Stomach smooth muscle (tissue), 2 donors: ENCODE data around the gene DNLZ.

Source experiments
- H3K27ac ChIP-seq: one replicate; pipeline ENCODE4 v1.7.0; 2013; ENCODE audit warnings: mild to moderate bottlenecking, low read length, inconsistent platforms
- H3K27me3 ChIP-seq, 2 donors: one replicate each; pipeline ENCODE4 v1.7.0; 2013; ENCODE audit warnings: low read length in 2 of 2; ENCODE audit not compliant: insufficient read depth in 2 of 2, control insufficient read depth in 1 of 2
- H3K36me3 ChIP-seq, 2 donors: one replicate each; pipeline ENCODE4 v1.7.0; 2013; ENCODE audit warnings: low read length in 2 of 2; ENCODE audit not compliant: control insufficient read depth in 2 of 2, insufficient read depth in 2 of 2
- H3K4me1 ChIP-seq: one replicate; pipeline ENCODE4 v1.7.0; 2013; ENCODE audit warnings: low read length; ENCODE audit not compliant: control insufficient read depth, insufficient read depth
- H3K4me3 ChIP-seq, 2 donors: one replicate each; pipeline ENCODE4 v1.7.0; 2013; ENCODE audit warnings: low read length in 2 of 2
- H3K9ac ChIP-seq, 2 donors: one replicate each; pipeline ENCODE4 v1.7.0; 2013; ENCODE audit warnings: low read length in 2 of 2, mild to moderate bottlenecking in 1 of 2
- H3K9me3 ChIP-seq, 2 donors: one replicate each; pipeline ENCODE4 v1.7.0; 2013; ENCODE audit warnings: low read length in 2 of 2; ENCODE audit not compliant: control insufficient read depth in 2 of 2
- donor health status: healthy.
- donor health status: Pancreatic carcinoma.

DNLZ gene

DNA sequence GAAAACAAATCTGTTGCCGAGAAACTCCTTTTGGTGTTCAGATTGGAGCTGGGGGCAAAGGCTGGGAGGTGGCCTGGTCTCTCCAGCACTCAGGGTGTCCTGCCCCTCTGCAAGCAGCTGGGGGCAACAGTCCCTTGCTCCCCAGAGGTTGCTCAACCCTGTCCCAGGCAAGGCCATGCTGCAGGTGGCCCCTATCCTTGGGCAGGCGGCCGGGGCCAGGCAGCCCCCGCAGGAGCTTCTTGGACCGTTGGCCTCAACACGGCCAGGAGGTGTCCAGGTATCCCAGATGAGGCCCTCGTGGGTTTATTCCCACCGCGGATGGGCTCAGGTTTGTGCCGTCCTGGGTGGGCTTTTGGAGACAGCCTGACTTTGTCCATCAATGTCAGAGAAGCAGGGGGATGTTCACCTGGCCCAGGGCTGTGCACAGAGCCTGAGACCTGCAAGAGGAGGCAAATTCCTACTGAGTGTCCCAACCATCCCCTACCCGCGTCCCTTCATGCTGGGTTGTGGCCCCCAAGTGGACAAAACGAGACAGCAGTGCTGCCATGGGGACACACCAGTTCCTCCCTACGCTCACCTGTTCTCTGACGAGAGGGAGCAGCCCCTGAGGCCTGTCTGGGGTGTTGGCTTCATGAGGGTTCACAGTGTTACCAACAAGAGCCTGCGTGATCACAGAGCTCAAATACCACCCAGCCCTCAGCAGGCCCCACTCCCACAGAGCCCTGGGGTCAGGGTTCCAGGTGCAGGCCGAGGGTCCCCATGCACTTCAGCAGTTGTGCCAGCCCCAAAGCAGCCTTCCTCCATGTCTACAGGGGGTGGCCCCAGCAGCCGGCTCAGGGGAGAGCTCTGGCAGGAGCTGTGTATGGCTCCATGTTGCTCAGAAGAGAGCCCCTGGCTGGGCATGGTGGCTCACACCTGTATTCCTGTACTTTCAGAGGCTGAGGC lies 50.2 kb downstream of the DNLZ start:
- no peaks in the 10 kb centered on the region for H3K4me1 ChIP-seq
- no peak overlapping the region for H3K27ac ChIP-seq
- H3K4me3 ChIP-seq: no peak overlapping the region
- H3K36me3 ChIP-seq: no peaks in the 10 kb centered on the region
- H3K9ac ChIP-seq: no peak overlapping the region
- H3K27me3 ChIP-seq: peaks cover 7 to 9% of the 10 kb centered on the region in 2 donors
- peaks cover 0 to 9% of the 10 kb centered on the region in 2 donors for H3K9me3 ChIP-seq

- Histone ChIP-seq H3K4me3 (no peak overlapping the region), H3K27ac (no peak overlapping the region), H3K27me3 (peaks cover 9 to 15% of the 10 kb centered on the region in 2 donors), H3K36me3 (no peaks in the 10 kb centered on the region), H3K9me3 (peaks cover 0 to 9% of the 10 kb centered on the region in 2 donors), H3K4me1 (no peaks in the 10 kb centered on the region), H3K9ac (no peak overlapping the region)
Observed at GRCh38 chr9:136312436-136312835, 51.1 kb downstream of the DNLZ start.

- Histone ChIP-seq H3K4me1 (no peaks in the 10 kb centered on the region), H3K9me3 (peaks cover 0 to 9% of the 10 kb centered on the region in 2 donors), H3K27ac (no peak overlapping the region), H3K9ac (no peak overlapping the region), H3K27me3 (peaks cover 9 to 19% of the 10 kb centered on the region in 2 donors), H3K4me3 (no peak overlapping the region), H3K36me3 (no peaks in the 10 kb centered on the region)
Observed at GRCh38 chr9:136312009-136312375, 51.6 kb downstream of the DNLZ start.

GRCh38 chr9:136311051-136312008 lies 52.2 kb downstream of the DNLZ start:
- no peak overlapping the region for H3K4me3 ChIP-seq

DNA sequence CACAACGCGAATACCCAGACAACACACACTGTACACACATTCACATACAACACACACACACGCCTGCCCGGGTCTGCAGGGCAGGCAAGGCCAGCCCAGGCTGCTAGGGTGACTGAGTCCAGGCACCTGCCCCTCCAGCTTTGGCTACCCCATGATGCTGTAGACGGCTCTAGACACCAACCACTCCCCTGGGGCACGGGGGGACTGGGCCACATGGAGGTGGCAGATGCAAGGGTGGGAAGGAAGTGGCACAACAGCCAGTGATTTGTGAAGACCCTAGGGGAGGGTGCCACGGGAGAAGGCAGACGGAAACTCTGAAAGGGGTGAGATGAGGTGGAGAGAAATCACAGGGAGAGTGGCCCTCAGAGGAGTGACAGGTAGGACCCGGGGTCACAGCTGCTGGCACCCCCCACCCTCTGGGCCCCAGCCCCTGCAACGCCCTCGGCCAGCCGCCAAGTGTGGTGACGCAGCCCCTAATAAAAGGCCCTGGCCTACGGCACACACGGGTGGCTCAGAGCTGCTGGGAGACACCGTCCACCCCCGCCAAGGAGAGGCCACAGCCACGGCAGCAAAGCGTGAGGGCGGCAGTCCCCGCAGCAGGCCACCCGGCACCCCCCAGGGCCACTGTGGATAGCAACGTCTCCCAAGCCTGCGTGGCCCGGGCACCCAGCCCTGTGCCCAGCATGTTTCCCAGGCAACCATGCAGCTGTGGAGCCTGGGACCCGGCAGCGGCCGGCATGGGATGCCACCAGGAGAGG lies 53.1 kb downstream of the DNLZ start:
- peaks cover 14 to 21% of the 10 kb centered on the region in 2 donors for H3K27me3 ChIP-seq
- H3K36me3 ChIP-seq: no peaks in the 10 kb centered on the region
- no peak overlapping the region for H3K27ac ChIP-seq
- peaks cover 0 to 9% of the 10 kb centered on the region in 2 donors for H3K9me3 ChIP-seq
- no peaks in the 10 kb centered on the region for H3K4me1 ChIP-seq
- H3K4me3 ChIP-seq: no peak overlapping the region
- no peak overlapping the region for H3K9ac ChIP-seq

More at GRCh38 chr9:136311051-136312008, 52.2 kb downstream of the DNLZ start:
- Histone ChIP-seq H3K9ac (no peak overlapping the region), H3K9me3 (peaks cover 0 to 9% of the 10 kb centered on the region in 2 donors), H3K27me3 (peaks cover 14 to 21% of the 10 kb centered on the region in 2 donors), H3K4me1 (no peaks in the 10 kb centered on the region), H3K36me3 (no peaks in the 10 kb centered on the region), H3K27ac (no peak overlapping the region)

DNA sequence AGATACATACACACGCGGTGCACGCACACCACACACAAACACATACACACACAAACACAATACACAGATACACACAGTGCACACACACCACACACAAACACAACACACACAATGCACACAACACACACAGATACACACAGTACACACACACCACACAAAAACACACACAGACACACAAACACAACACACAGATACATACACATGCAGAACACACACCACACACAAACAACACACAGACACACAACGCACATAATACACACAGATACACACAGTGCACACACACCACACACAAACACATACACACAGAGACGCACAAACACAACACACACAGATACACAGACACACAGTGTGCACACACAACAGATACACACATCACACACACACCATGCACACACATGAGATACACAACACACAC lies 53.7 kb downstream of the DNLZ start:
- Histone ChIP-seq H3K27me3 (peaks cover 14 to 21% of the 10 kb centered on the region in 2 donors), H3K36me3 (no peaks in the 10 kb centered on the region), H3K27ac (no peak overlapping the region)

More for the DNA sequence above, 53.7 kb downstream of the DNLZ start:
- H3K4me3 ChIP-seq: no peak overlapping the region
- H3K9me3 ChIP-seq: peaks cover 0 to 2% of the 10 kb centered on the region in 2 donors
- H3K4me1 ChIP-seq: no peaks in the 10 kb centered on the region
- H3K9ac ChIP-seq: no peak overlapping the region
